ENCODE data around the gene TELO2.

Gene TELO2

GRCh38 chr16:1550069-1550468, 56.9 kb downstream of the TELO2 start:
- no peak for DNase-seq (ENCODE audit: extremely low read depth in 1 of 2, low read depth in 1 of 2)

GRCh38 chr16:1550696-1551095, 57.5 kb downstream of the TELO2 start:
- DNase-seq (ENCODE audit: extremely low read depth in 1 of 2, low read depth in 1 of 2) = no peak

GRCh38 chr16:1551166-1551565, 58.0 kb downstream of the TELO2 start:
- DNase-seq (ENCODE audit: extremely low read depth in 1 of 2, low read depth in 1 of 2) = no peak

GRCh38 chr16:1552129-1552528, 59.0 kb downstream of the TELO2 start:
- no peak for DNase-seq (ENCODE audit: extremely low read depth in 1 of 2, low read depth in 1 of 2)

- no peak for DNase-seq (ENCODE audit: extremely low read depth in 1 of 2, low read depth in 1 of 2)
Measured at GRCh38 chr16:1553946-1554825, 61.0 kb downstream of the TELO2 start.

GRCh38 chr16:1554826-1555445, 61.8 kb downstream of the TELO2 start:
- DNase-seq (ENCODE audit: extremely low read depth in 1 of 2, low read depth in 1 of 2) = no peak

GRCh38 chr16:1556254-1556653, 63.1 kb downstream of the TELO2 start:
- no peak for DNase-seq (ENCODE audit: extremely low read depth in 1 of 2, low read depth in 1 of 2)

GRCh38 chr16:1557074-1557473, 63.9 kb downstream of the TELO2 start:
- DNase-seq (ENCODE audit: extremely low read depth in 1 of 2, low read depth in 1 of 2) = no peak

- no peak for DNase-seq (ENCODE audit: extremely low read depth in 1 of 2, low read depth in 1 of 2)
Measured at GRCh38 chr16:1557576-1557975, 64.4 kb downstream of the TELO2 start.

- DNase-seq (ENCODE audit: extremely low read depth in 1 of 2, low read depth in 1 of 2) = no peak
Measured at GRCh38 chr16:1559446-1559975, 66.4 kb downstream of the TELO2 start.

All from stimulated activated CD8-positive, alpha-beta memory T cell treated with anti-CD3 and anti-CD28 coated beads, Interleukin-7, amount 100 ng/mL, for 48 hours (primary cell).